HepG2 (cell line): ENCODE data around the gene DAPK1. TPM values are rescaled to one million over a fixed set of nuclear protein-coding genes. Genes with fewer than 3 reads are reported as not detected.

Experiments used
- ATAC-seq: fragments of 200-7000 bp; cut with Tn5 transposase; 3 replicates; pipeline ENCODE4 v1.9.1; 2020; ENCODE audit warnings: mild to moderate bottlenecking, moderate library complexity
- BruUV-seq: library from RNA; stranded (reverse); fragments of 400-500 nt; replicated peaks from 2 replicates; lab custom pipeline; 2021; lab: Mats Ljungman, UMichigan
- CTCF ChIA-PET: fragments of 300-600 bp; formaldehyde crosslinking; extraction: SDS; loops from one replicate; lab custom pipeline; 2021; ENCODE audit warnings: low total read pairs, inconsistent platforms, low intra/inter-chr PET ratio; lab: Yijun Ruan, JAX
- POLR2A ChIA-PET: fragments of 350-600 bp; sonication (Branson Sonifier 250); formaldehyde crosslinking; loops from one replicate; lab custom pipeline; 2020; ENCODE audit warnings: antibody characterized with exemption, inconsistent platforms; lab: Yijun Ruan, JAX
- DNase-seq: peaks from one replicate; pipeline ENCODE4 v3.0.0-alpha.2; 2015; ENCODE audit warnings: low spot score
- FAIRE-seq: peaks from 3 replicates; lab custom pipeline; 2011; peaks lifted over from hg19 to GRCh38; lab: Jason Lieb, UNC
- H2AFZ ChIP-seq: one replicate; pipeline ENCODE4 v1.6.1; 2011; ENCODE audit warnings: low read length, inconsistent platforms
- H3K27ac ChIP-seq: fragments of 300-600 bp; 3 replicates; pipeline ENCODE4 v1.8.0; 2011; ENCODE audit warnings: mixed run types, mild to moderate bottlenecking, mixed read lengths, low read length, inconsistent platforms; ENCODE audit not compliant: insufficient read depth; ENCODE audit errors: extremely low read length
- H3K27me3 ChIP-seq, 2 experiments: fragments of 200-600 bp in 1 of 2; 2 replicates in 1 of 2; 3 replicates in 1 of 2; pipeline versions ENCODE4 v1.6.0 to v1.8.0; 2011; ENCODE audit warnings: low read length in 2 of 2, mild to moderate bottlenecking in 2 of 2, moderate library complexity in 2 of 2, inconsistent platforms in 1 of 2; ENCODE audit not compliant: insufficient read depth in 2 of 2, control insufficient read depth in 1 of 2
- H3K36me3 ChIP-seq, 2 experiments: fragments of 200-600 bp in 1 of 2; replicated peaks in 1 of 2; 2 replicates in 1 of 2; 3 replicates in 1 of 2; pipeline versions ENCODE4 v1.5.1 to v1.8.0; 2011; ENCODE audit warnings: low read length in 2 of 2, inconsistent platforms in 1 of 2; ENCODE audit not compliant: insufficient read depth in 2 of 2, control insufficient read depth in 1 of 2
- H3K4me1 ChIP-seq: 2 replicates; pipeline ENCODE4 v1.5.1; 2012; ENCODE audit warnings: low read length, inconsistent platforms; ENCODE audit not compliant: insufficient read depth
- H3K4me2 ChIP-seq: 2 replicates; pipeline ENCODE4 v1.6.0; 2011; ENCODE audit warnings: low read depth, low read length, inconsistent platforms
- H3K4me3 ChIP-seq, 3 experiments: fragments of 200-600 bp in 1 of 3; sonication (generic), shearing (Covaris generic) in 1 of 3; replicated peaks in 1 of 3; 2 replicates each; pipeline ENCODE4 v1.5.1; 2011 to 2016; ENCODE audit warnings: low read length in 3 of 3, inconsistent platforms in 2 of 3, low read depth in 2 of 3, mild to moderate bottlenecking in 2 of 3, control low read depth in 1 of 3, mixed read lengths in 1 of 3; ENCODE audit not compliant: insufficient read depth in 1 of 3
- H3K79me2 ChIP-seq: one replicate; pipeline ENCODE4 v1.6.1; 2011; ENCODE audit warnings: low read length, inconsistent platforms; ENCODE audit not compliant: insufficient read depth
- H3K9ac ChIP-seq: 2 replicates; pipeline ENCODE4 v1.6.0; 2011; ENCODE audit warnings: mild to moderate bottlenecking, low read depth, low read length, inconsistent platforms; ENCODE audit not compliant: insufficient read depth
- H3K9me3 ChIP-seq: 2 replicates; pipeline ENCODE4 v1.5.1; 2012; ENCODE audit warnings: mild to moderate bottlenecking, low read length
- H4K20me1 ChIP-seq: 2 replicates; pipeline ENCODE4 v1.6.0; 2011; ENCODE audit warnings: inconsistent platforms, mild to moderate bottlenecking, low read length, moderate library complexity; ENCODE audit not compliant: insufficient read depth
- CSRNP1 ChIP-seq: sonication (generic); formaldehyde crosslinking; IDR thresholded peaks from 2 replicates; pipeline ENCODE4 v1.8.1; 2023; ENCODE audit warnings: mild to moderate bottlenecking, missing genetic modification reagents
- DMTF1 ChIP-seq: sonication (generic); formaldehyde crosslinking; IDR thresholded peaks from 2 replicates; pipeline ENCODE4 v1.4.0; 2020; ENCODE audit warnings: mild to moderate bottlenecking, missing genetic modification reagents
- PHF5A ChIP-seq: IDR thresholded peaks from one replicate; pipeline ENCODE4 v1.6.1; 2018; ENCODE audit warnings: low read depth, missing genetic modification reagents; ENCODE audit not compliant: unreplicated experiment
- ZNF615 ChIP-seq: sonication (generic); formaldehyde crosslinking; IDR thresholded peaks from 2 replicates; pipeline ENCODE4 v1.5.0; 2020; ENCODE audit warnings: mild to moderate bottlenecking, missing genetic modification reagents, borderline replicate concordance
- WGBS: methylation state at CpG from one replicate; pipeline ENCODE4 v1.1.6; 2017; ENCODE audit warnings: low lambda C conversion rate; 5-methylcytosine and 5-hydroxymethylcytosine counted together
- in situ Hi-C: cut with HindIII; loops from 2 replicates; pipeline ENCODE4 v1.10.0; 2017; ENCODE audit warnings: low pct_unique_long_range_greater_than_20kb; ENCODE audit not compliant: extremely low pct_ligation_motif_present
- intact Hi-C: fragments of 100-400 bp; cut with micrococcal nuclease; formaldehyde crosslinking; loops from one replicate; pipeline ENCODE4 v1.10.0; 2022; ENCODE audit not compliant: unreplicated experiment
- polyA plus RNA-seq, 8 experiments: library from polyadenylated mRNA; depleted of rRNA in 3 of 8; stranded (reverse) in 7 of 8; unstranded in 1 of 8; fragments of >200 nt; fragmentation: Illumina TruSeq in 4 of 8; extraction: Trizol in 4 of 8; gene quantifications; 2 replicates each; pipeline versions ENCODE4 v1.2.1 to v1.2.3, GENCODE V29; 2011 to 2016; ENCODE audit warnings: low read depth in 4 of 8, missing spikeins in 1 of 8, mixed read lengths in 1 of 8; ENCODE audit not compliant: insufficient read depth in 1 of 8
- total RNA-seq, 5 experiments: library from RNA; depleted of rRNA; stranded (reverse); fragments of >200 nt; fragmentation: Illumina TruSeq; extraction: Trizol; gene quantifications; 2 replicates each; pipeline ENCODE4 v1.2.3, GENCODE V29; 2016; ENCODE audit warnings: low read depth in 1 of 5
- TF ChIP-seq, protein P1 (sequence below), 2 experiments: fragments of 450-650 bp in 1 of 2; sonication (generic) in 1 of 2; formaldehyde crosslinking in 1 of 2; IDR thresholded peaks; 2 replicates each; pipeline versions ENCODE4 v1.6.1 to v1.8.0; 2016 to 2022; ENCODE audit warnings: antibody characterized with exemption in 1 of 2, mild to moderate bottlenecking in 1 of 2, missing genetic modification reagents in 1 of 2
- TF ChIP-seq, protein P2 (sequence below): sonication (generic); formaldehyde crosslinking; IDR thresholded peaks from 2 replicates; pipeline ENCODE4 v1.4.0; 2020; ENCODE audit warnings: missing genetic modification reagents

Gene DAPK1
- total and polyA plus RNA-seq, 2 of the 13 experiments (the other 11 are each of a cell fraction or from before 2014, with no cell fraction given): 35.7 to 35.9 TPM

DNA sequence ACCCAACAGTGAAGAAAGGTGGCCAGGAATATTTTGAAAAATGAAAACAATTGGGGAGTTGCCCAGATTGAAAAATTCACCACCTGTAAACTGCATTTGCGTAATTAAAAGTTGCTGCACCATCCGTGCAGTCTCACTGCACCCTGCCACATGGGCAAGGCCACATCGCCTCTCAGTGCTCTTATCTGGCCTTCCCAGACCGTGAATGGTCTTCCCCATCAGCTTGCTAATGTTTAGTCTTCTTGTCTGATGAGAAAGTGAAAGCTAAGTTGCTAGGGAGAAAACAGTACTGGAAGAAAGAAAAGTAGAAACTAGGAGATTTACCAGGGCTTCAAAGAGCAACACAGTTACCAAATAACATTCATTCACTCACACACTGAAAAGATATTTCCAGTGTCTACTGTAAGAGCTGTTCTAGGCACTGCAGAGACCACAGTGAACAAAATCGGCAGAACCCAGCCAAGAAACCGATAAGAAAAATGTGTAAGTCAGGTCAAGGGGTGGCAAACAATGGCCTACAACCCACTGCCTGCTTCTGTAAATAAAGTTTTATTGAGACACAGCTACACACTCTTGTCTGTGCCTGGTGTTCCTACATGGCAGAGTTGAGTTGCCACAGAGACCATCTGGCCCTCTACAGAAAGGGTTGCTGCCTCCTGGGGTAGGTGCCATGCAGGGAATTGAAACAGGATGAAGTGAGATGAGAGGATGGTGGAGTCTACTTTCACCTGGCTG is 177.1 kb downstream of the DAPK1 start:
- in situ Hi-C loops: loop anchor here (5.0 to 25.0 kb wide), 2 partner anchors 138 to 1262 kb away; no protein-coding TSS in a partner anchor
- 93% methylated on average over 6 of the region's 6 CpGs for WGBS

More for the DNA sequence above, 177.1 kb downstream of the DAPK1 start:
- Histone ChIP-seq H3K4me3 (no peak overlapping the region), H3K27me3 (no peaks in the 10 kb centered on the region), H3K79me2 (no peaks in the 10 kb centered on the region), H2AFZ (no peak overlapping the region), H3K9ac (no peak overlapping the region), H4K20me1 (no peaks in the 10 kb centered on the region), H3K4me2 (no peak overlapping the region), H3K4me1 (peaks cover 6% of the 10 kb centered on the region; the same call in 1 of the 2 replicates), H3K9me3 (no peaks in the 10 kb centered on the region), H3K36me3 (peaks cover 8 to 13% of the 10 kb centered on the region in 2 experiments; a peak in 4 of 5 replicates), H3K27ac (no peak overlapping the region)
- CTCF ChIA-PET: no interaction called here
- intact Hi-C loops: no loop called here
- POLR2A ChIA-PET: no interaction called here
- TF ChIP-seq, protein P1, sequence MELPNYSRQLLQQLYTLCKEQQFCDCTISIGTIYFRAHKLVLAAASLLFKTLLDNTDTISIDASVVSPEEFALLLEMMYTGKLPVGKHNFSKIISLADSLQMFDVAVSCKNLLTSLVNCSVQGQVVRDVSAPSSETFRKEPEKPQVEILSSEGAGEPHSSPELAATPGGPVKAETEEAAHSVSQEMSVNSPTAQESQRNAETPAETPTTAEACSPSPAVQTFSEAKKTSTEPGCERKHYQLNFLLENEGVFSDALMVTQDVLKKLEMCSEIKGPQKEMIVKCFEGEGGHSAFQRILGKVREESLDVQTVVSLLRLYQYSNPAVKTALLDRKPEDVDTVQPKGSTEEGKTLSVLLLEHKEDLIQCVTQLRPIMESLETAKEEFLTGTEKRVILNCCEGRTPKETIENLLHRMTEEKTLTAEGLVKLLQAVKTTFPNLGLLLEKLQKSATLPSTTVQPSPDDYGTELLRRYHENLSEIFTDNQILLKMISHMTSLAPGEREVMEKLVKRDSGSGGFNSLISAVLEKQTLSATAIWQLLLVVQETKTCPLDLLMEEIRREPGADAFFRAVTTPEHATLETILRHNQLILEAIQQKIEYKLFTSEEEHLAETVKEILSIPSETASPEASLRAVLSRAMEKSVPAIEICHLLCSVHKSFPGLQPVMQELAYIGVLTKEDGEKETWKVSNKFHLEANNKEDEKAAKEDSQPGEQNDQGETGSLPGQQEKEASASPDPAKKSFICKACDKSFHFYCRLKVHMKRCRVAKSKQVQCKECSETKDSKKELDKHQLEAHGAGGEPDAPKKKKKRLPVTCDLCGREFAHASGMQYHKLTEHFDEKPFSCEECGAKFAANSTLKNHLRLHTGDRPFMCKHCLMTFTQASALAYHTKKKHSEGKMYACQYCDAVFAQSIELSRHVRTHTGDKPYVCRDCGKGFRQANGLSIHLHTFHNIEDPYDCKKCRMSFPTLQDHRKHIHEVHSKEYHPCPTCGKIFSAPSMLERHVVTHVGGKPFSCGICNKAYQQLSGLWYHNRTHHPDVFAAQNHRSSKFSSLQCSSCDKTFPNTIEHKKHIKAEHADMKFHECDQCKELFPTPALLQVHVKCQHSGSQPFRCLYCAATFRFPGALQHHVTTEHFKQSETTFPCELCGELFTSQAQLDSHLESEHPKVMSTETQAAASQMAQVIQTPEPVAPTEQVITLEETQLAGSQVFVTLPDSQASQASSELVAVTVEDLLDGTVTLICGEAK (IDR thresholded peaks at IDR 0.05): no peak
- TF ChIP-seq, protein P1 (CRISPR knock-in tag; IDR thresholded peaks at IDR 0.05): peak; percentile 62; the same call in 1 of the 2 replicates
- TF ChIP-seq ZNF615 (CRISPR knock-in tag) (no peak), CSRNP1 (CRISPR knock-in tag) (no peak), PHF5A (no peak), DMTF1 (CRISPR knock-in tag) (no peak)
- TF ChIP-seq, protein P2, sequence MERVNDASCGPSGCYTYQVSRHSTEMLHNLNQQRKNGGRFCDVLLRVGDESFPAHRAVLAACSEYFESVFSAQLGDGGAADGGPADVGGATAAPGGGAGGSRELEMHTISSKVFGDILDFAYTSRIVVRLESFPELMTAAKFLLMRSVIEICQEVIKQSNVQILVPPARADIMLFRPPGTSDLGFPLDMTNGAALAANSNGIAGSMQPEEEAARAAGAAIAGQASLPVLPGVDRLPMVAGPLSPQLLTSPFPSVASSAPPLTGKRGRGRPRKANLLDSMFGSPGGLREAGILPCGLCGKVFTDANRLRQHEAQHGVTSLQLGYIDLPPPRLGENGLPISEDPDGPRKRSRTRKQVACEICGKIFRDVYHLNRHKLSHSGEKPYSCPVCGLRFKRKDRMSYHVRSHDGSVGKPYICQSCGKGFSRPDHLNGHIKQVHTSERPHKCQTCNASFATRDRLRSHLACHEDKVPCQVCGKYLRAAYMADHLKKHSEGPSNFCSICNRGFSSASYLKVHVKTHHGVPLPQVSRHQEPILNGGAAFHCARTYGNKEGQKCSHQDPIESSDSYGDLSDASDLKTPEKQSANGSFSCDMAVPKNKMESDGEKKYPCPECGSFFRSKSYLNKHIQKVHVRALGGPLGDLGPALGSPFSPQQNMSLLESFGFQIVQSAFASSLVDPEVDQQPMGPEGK (CRISPR knock-in tag): no peak
- BruUV-seq: no TSS peak
- ATAC-seq (no peak), DNase-seq (no peak), FAIRE-seq (no peak)
